HepG2 (cell line): Measurements from ENCODE around the gene EPB41L5. TPM values are rescaled to one million over a fixed set of nuclear protein-coding genes. Genes with fewer than 3 reads are reported as not detected.

Experiments used
- AGO2 ChIP-seq: fragments of 200-400 bp; formaldehyde crosslinking; optimal IDR thresholded peaks from 2 replicates; pipeline ENCODE3; 2017; ENCODE audit warnings: mild to moderate bottlenecking, low read depth, low read length, moderate library complexity
- ARHGAP35 ChIP-seq: sonication (generic); formaldehyde crosslinking; IDR thresholded peaks from 2 replicates; pipeline ENCODE4 v1.9.0; 2022; ENCODE audit warnings: mild to moderate bottlenecking, inconsistent platforms, moderate library complexity, missing genetic modification reagents, borderline replicate concordance
- ATM ChIP-seq: fragments of 450-650 bp; IDR thresholded peaks from 2 replicates; pipeline ENCODE4 v1.7.1; 2017; ENCODE audit warnings: mild to moderate bottlenecking, borderline replicate concordance
- CEBPB ChIP-seq: IDR thresholded peaks from 2 replicates; pipeline ENCODE4 v1.6.1; 2011; ENCODE audit warnings: low read depth, low read length, improper control_type of control experiment, borderline replicate concordance
- CSRNP1 ChIP-seq: sonication (generic); formaldehyde crosslinking; IDR thresholded peaks from 2 replicates; pipeline ENCODE4 v1.8.1; 2023; ENCODE audit warnings: mild to moderate bottlenecking, missing genetic modification reagents
- GABPB1 ChIP-seq: IDR thresholded peaks from 2 replicates; pipeline ENCODE4 v1.6.1; 2016; ENCODE audit warnings: mild to moderate bottlenecking, missing genetic modification reagents, moderate library complexity, missing compliant biosample characterization
- GATAD1 ChIP-seq: IDR thresholded peaks from 2 replicates; pipeline ENCODE4 v1.6.1; 2016; ENCODE audit warnings: missing genetic modification reagents, missing compliant biosample characterization
- KDM5B ChIP-seq: sonication (generic); formaldehyde crosslinking; IDR thresholded peaks from 2 replicates; pipeline ENCODE4 v1.4.0; 2020; ENCODE audit warnings: missing genetic modification reagents, mild to moderate bottlenecking, borderline replicate concordance
- MAFG ChIP-seq: sonication (generic); formaldehyde crosslinking; IDR thresholded peaks from 2 replicates; pipeline ENCODE4 v1.5.1; 2020; ENCODE audit warnings: mild to moderate bottlenecking, missing genetic modification reagents
- MIER2 ChIP-seq: IDR thresholded peaks from 2 replicates; pipeline ENCODE4 v1.6.1; 2016; ENCODE audit warnings: missing biosample characterization, missing genetic modification reagents
- NBN ChIP-seq: fragments of 450-650 bp; conservative IDR thresholded peaks from 2 replicates; pipeline ENCODE4 v1.6.1; 2017
- NCOR1 ChIP-seq: fragments of 200-600 bp; sonication (generic); IDR thresholded peaks from 2 replicates; pipeline ENCODE4 v1.7.0; 2017; ENCODE audit warnings: antibody characterized with exemption, low read length, borderline replicate concordance
- RAD51 ChIP-seq: fragments of 450-650 bp; IDR thresholded peaks from 2 replicates; pipeline ENCODE4 v1.6.1; 2016; ENCODE audit warnings: borderline replicate concordance
- SMAD9 ChIP-seq: sonication (generic); formaldehyde crosslinking; IDR thresholded peaks from 2 replicates; pipeline ENCODE4 v1.5.1; 2020; ENCODE audit warnings: mild to moderate bottlenecking, missing genetic modification reagents
- SNRNP70 ChIP-seq: fragments of 200-400 bp; formaldehyde crosslinking; IDR thresholded peaks from 2 replicates; pipeline ENCODE4 v1.6.1; 2017; ENCODE audit warnings: mild to moderate bottlenecking, low read depth, low read length, moderate library complexity
- SSRP1 ChIP-seq: IDR thresholded peaks from 2 replicates; pipeline ENCODE4 v1.6.1; 2016; ENCODE audit warnings: control low read depth
- TBP ChIP-seq: sonication (generic); formaldehyde crosslinking; IDR thresholded peaks from 2 replicates; pipeline ENCODE4 v1.5.0; 2020; ENCODE audit warnings: missing genetic modification reagents
- ZBTB7A ChIP-seq: sonication (generic); formaldehyde crosslinking; IDR thresholded peaks from 2 replicates; pipeline ENCODE4 v1.8.0; 2022; ENCODE audit warnings: mild to moderate bottlenecking, missing genetic modification reagents
- ZFP36 ChIP-seq: fragments of 150-350 bp; IDR thresholded peaks from 2 replicates; pipeline ENCODE4 v1.6.1; 2018; ENCODE audit warnings: borderline replicate concordance, low read length, low read depth; ENCODE audit not compliant: partially characterized antibody
- ZFP36L1 ChIP-seq: sonication (generic); formaldehyde crosslinking; IDR thresholded peaks from 2 replicates; pipeline ENCODE4 v1.8.0; 2022; ENCODE audit warnings: mild to moderate bottlenecking, missing genetic modification reagents, moderate library complexity
- ZFP82 ChIP-seq: sonication (generic); formaldehyde crosslinking; IDR thresholded peaks from 2 replicates; pipeline ENCODE4 v1.5.1; 2020; ENCODE audit warnings: mild to moderate bottlenecking, missing genetic modification reagents, borderline replicate concordance
- ZKSCAN5 ChIP-seq: sonication (generic); formaldehyde crosslinking; IDR thresholded peaks from 2 replicates; pipeline ENCODE4 v1.5.1; 2020; ENCODE audit warnings: mild to moderate bottlenecking, missing genetic modification reagents
- ZNF230 ChIP-seq: sonication (generic); formaldehyde crosslinking; IDR thresholded peaks from 2 replicates; pipeline ENCODE4 v1.4.0; 2020; ENCODE audit warnings: mild to moderate bottlenecking, missing genetic modification reagents
- ZNF335 ChIP-seq: sonication (generic); formaldehyde crosslinking; IDR thresholded peaks from 2 replicates; pipeline ENCODE4 v1.4.0; 2020; ENCODE audit warnings: missing genetic modification reagents
- ZNF430 ChIP-seq: sonication (generic); formaldehyde crosslinking; IDR thresholded peaks from 2 replicates; pipeline ENCODE4 v1.9.0; 2021; ENCODE audit warnings: mild to moderate bottlenecking, missing genetic modification reagents
- ZNF496 ChIP-seq: sonication (generic); formaldehyde crosslinking; IDR thresholded peaks from 2 replicates; pipeline ENCODE4 v1.8.1; 2023; ENCODE audit warnings: mild to moderate bottlenecking, moderate library complexity, missing genetic modification reagents; ENCODE audit not compliant: insufficient replicate concordance
- ZNF670 ChIP-seq: sonication (generic); formaldehyde crosslinking; IDR thresholded peaks from 2 replicates; pipeline ENCODE4 v1.8.0; 2022; ENCODE audit warnings: mild to moderate bottlenecking, missing genetic modification reagents, borderline replicate concordance
- ZNF773 ChIP-seq: sonication (generic); formaldehyde crosslinking; IDR thresholded peaks from 2 replicates; pipeline ENCODE4 v1.4.0; 2020; ENCODE audit warnings: missing genetic modification reagents, borderline replicate concordance
- ZSCAN30 ChIP-seq: sonication (generic); formaldehyde crosslinking; IDR thresholded peaks from 2 replicates; pipeline ENCODE4 v1.5.0; 2020; ENCODE audit warnings: mild to moderate bottlenecking, missing genetic modification reagents
- polyA plus RNA-seq, 8 experiments: library from polyadenylated mRNA; depleted of rRNA in 3 of 8; stranded (reverse) in 7 of 8; unstranded in 1 of 8; fragments of >200 nt; fragmentation: Illumina TruSeq in 4 of 8; extraction: Trizol in 4 of 8; gene quantifications; 2 replicates each; pipeline versions ENCODE4 v1.2.1 to v1.2.3, GENCODE V29; 2011 to 2016; ENCODE audit warnings: low read depth in 4 of 8, missing spikeins in 1 of 8, mixed read lengths in 1 of 8; ENCODE audit not compliant: insufficient read depth in 1 of 8
- total RNA-seq, 5 experiments: library from RNA; depleted of rRNA; stranded (reverse); fragments of >200 nt; fragmentation: Illumina TruSeq; extraction: Trizol; gene quantifications; 2 replicates each; pipeline ENCODE4 v1.2.3, GENCODE V29; 2016; ENCODE audit warnings: low read depth in 1 of 5
- TF ChIP-seq, protein P1 (sequence below): sonication (generic); formaldehyde crosslinking; IDR thresholded peaks from 2 replicates; pipeline ENCODE4 v1.4.0; 2020; ENCODE audit warnings: missing genetic modification reagents

EPB41L5 gene
- total and polyA plus RNA-seq, 2 of the 13 experiments (the other 11 are each of a cell fraction or from before 2014, with no cell fraction given): 40.5 to 47.5 TPM

- TF ChIP-seq ZNF496 (CRISPR knock-in tag) (no peak), ZFP36L1 (CRISPR knock-in tag) (0 out of 2 replicates have a peak, but pooled peaks have one; percentile 23), MIER2 (CRISPR knock-in tag) (peak; percentile 79), AGO2 (no peak), ATM (no peak), ARHGAP35 (CRISPR knock-in tag) (no peak), ZNF670 (CRISPR knock-in tag) (0 out of 2 replicates have a peak, but pooled peaks have one; percentile 22), SSRP1 (CRISPR knock-in tag) (peak; percentile 93; the same call in 1 of the 2 replicates), GATAD1 (CRISPR knock-in tag) (peak; percentile 70), SMAD9 (CRISPR knock-in tag) (no peak), TBP (CRISPR knock-in tag) (no peak), ZFP36 (peak; percentile 28), ZNF335 (CRISPR knock-in tag) (peak; percentile 87), ZKSCAN5 (CRISPR knock-in tag) (peak; percentile 66; the same call in 1 of the 2 replicates), CSRNP1 (CRISPR knock-in tag) (peak; percentile 85), ZNF230 (CRISPR knock-in tag) (no peak), KDM5B (CRISPR knock-in tag) (no peak), SNRNP70 (no peak), ZFP82 (CRISPR knock-in tag) (no peak), ZNF430 (CRISPR knock-in tag) (peak; percentile 53; the same call in 1 of the 2 replicates), ZSCAN30 (CRISPR knock-in tag) (no peak; the same call in 1 of the 2 replicates), CEBPB (no peak), RAD51 (no peak), GABPB1 (CRISPR knock-in tag) (no peak; the same call in 1 of the 2 replicates), ZNF773 (CRISPR knock-in tag) (no peak), MAFG (CRISPR knock-in tag) (no peak), ZBTB7A (no peak), NBN (no peak), NCOR1 (peak; percentile 55; the same call in 1 of the 2 replicates)
- TF ChIP-seq, protein P1, sequence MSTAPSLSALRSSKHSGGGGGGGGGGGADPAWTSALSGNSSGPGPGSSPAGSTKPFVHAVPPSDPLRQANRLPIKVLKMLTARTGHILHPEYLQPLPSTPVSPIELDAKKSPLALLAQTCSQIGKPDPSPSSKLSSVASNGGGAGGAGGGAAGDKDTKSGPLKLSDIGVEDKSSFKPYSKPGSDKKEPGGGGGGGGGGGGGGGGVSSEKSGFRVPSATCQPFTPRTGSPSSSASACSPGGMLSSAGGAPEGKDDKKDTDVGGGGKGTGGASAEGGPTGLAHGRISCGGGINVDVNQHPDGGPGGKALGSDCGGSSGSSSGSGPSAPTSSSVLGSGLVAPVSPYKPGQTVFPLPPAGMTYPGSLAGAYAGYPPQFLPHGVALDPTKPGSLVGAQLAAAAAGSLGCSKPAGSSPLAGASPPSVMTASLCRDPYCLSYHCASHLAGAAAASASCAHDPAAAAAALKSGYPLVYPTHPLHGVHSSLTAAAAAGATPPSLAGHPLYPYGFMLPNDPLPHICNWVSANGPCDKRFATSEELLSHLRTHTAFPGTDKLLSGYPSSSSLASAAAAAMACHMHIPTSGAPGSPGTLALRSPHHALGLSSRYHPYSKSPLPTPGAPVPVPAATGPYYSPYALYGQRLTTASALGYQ (CRISPR knock-in tag): peak; percentile 95
Measured at GRCh38 chr2:120066800-120067547, 54.1 kb downstream of the EPB41L5 start (continued).
